ENCODE data around the gene PRKCB.

Gene PRKCB

GRCh38 chr16:23833504-23833903 is 2.3 kb upstream of the PRKCB start:
- no peak overlapping the region for H3K4me2 ChIP-seq (ENCODE audit: low read length)
- H3K4me3 ChIP-seq (ENCODE audit: low read length): no peak overlapping the region
- H3K79me2 ChIP-seq (ENCODE audit: control insufficient read depth, low read length): no peaks in the 10 kb centered on the region
- no peaks in the 10 kb centered on the region for H3F3A ChIP-seq (ENCODE audit: control insufficient read depth, insufficient read depth)
- peaks cover 24% of the 10 kb centered on the region for H3K4me1 ChIP-seq (ENCODE audit: control insufficient read depth, low read length)
- H3K36me3 ChIP-seq (ENCODE audit: control insufficient read depth, low read length): no peaks in the 10 kb centered on the region
- H3K27me3 ChIP-seq (ENCODE audit: control insufficient read depth, low read length): peaks cover 19% of the 10 kb centered on the region
- H3K27ac ChIP-seq (ENCODE audit: low read depth, low read length): no peak overlapping the region
- TF ChIP-seq EZH2phosphoT487 (IDR thresholded peaks at IDR 0.05; ENCODE audit: borderline replicate concordance, low read length) (no peak), CTCF (IDR thresholded peaks at IDR 0.05; ENCODE audit: low read depth, low read length, poor library complexity, severe bottlenecking) (no peak)
- H4K20me1 ChIP-seq (ENCODE audit: control insufficient read depth, insufficient read depth, low read depth, low read length): no peaks in the 10 kb centered on the region
- peaks cover 14% of the 10 kb centered on the region; the same call in 1 of the 2 replicates for H3K9me3 ChIP-seq (ENCODE audit: control insufficient read depth, insufficient read depth, low read length)
- H3K9me2 ChIP-seq (replicated peaks; ENCODE audit: control insufficient read depth, low read length): no peaks in the 10 kb centered on the region

GRCh38 chr16:23833960-23834685 is 1.7 kb upstream of the PRKCB start:
- Histone ChIP-seq H3K9me3 (ENCODE audit: control insufficient read depth, insufficient read depth, low read length) (peaks cover 10% of the 10 kb centered on the region; the same call in 1 of the 2 replicates), H3K4me2 (ENCODE audit: low read length) (no peak overlapping the region)

GRCh38 chr16:23836078-23836403 is 258 bp downstream of the PRKCB start:
- H3K27me3 ChIP-seq (ENCODE audit: control insufficient read depth, low read length): peaks cover 19% of the 10 kb centered on the region
- H3K4me3 ChIP-seq (ENCODE audit: low read length): peak overlapping the region; percentile 71
- H4K20me1 ChIP-seq (ENCODE audit: control insufficient read depth, insufficient read depth, low read depth, low read length): no peaks in the 10 kb centered on the region
- H3K4me2 ChIP-seq (ENCODE audit: low read length): peak overlapping the region; percentile 71
- H3F3A ChIP-seq (ENCODE audit: control insufficient read depth, insufficient read depth): no peaks in the 10 kb centered on the region
- TF ChIP-seq EZH2phosphoT487 (IDR thresholded peaks at IDR 0.05; ENCODE audit: borderline replicate concordance, low read length): no peak
- TF ChIP-seq CTCF (IDR thresholded peaks at IDR 0.05; ENCODE audit: low read depth, low read length, poor library complexity, severe bottlenecking): no peak
- H3K4me1 ChIP-seq (ENCODE audit: control insufficient read depth, low read length): peaks cover 34% of the 10 kb centered on the region
- no peak overlapping the region for H3K27ac ChIP-seq (ENCODE audit: low read depth, low read length)
- H3K79me2 ChIP-seq (ENCODE audit: control insufficient read depth, low read length): no peaks in the 10 kb centered on the region
- no peaks in the 10 kb centered on the region for H3K36me3 ChIP-seq (ENCODE audit: control insufficient read depth, low read length)
- no peaks in the 10 kb centered on the region for H3K9me3 ChIP-seq (ENCODE audit: control insufficient read depth, insufficient read depth, low read length)
- no peaks in the 10 kb centered on the region for H3K9me2 ChIP-seq (replicated peaks; ENCODE audit: control insufficient read depth, low read length)

More at GRCh38 chr16:23833960-23834685, 1.7 kb upstream of the PRKCB start:
- Histone ChIP-seq H3F3A (ENCODE audit: control insufficient read depth, insufficient read depth) (no peaks in the 10 kb centered on the region), H3K36me3 (ENCODE audit: control insufficient read depth, low read length) (no peaks in the 10 kb centered on the region), H3K79me2 (ENCODE audit: control insufficient read depth, low read length) (no peaks in the 10 kb centered on the region), H3K27ac (ENCODE audit: low read depth, low read length) (no peak overlapping the region), H3K4me1 (ENCODE audit: control insufficient read depth, low read length) (peaks cover 24% of the 10 kb centered on the region), H3K27me3 (ENCODE audit: control insufficient read depth, low read length) (peaks cover 19% of the 10 kb centered on the region), H4K20me1 (ENCODE audit: control insufficient read depth, insufficient read depth, low read depth, low read length) (no peaks in the 10 kb centered on the region), H3K9me2 (replicated peaks; ENCODE audit: control insufficient read depth, low read length) (no peaks in the 10 kb centered on the region), H3K4me3 (ENCODE audit: low read length) (no peak overlapping the region)
- no peak for TF ChIP-seq CTCF (IDR thresholded peaks at IDR 0.05; ENCODE audit: low read depth, low read length, poor library complexity, severe bottlenecking)
- TF ChIP-seq EZH2phosphoT487 (IDR thresholded peaks at IDR 0.05; ENCODE audit: borderline replicate concordance, low read length): no peak
